ENCODE data around the gene LRRC59.

The LRRC59 gene

GRCh38 chr17:50361561-50362480, 35.5 kb downstream of the LRRC59 start:
- peak; percentile 70 for DNase-seq (ENCODE audit: low spot score)

- DNase-seq (ENCODE audit: low spot score) = no peak
Observed at GRCh38 chr17:50360486-50361115, 36.7 kb downstream of the LRRC59 start.

- no peak for DNase-seq (ENCODE audit: low spot score)
Observed at GRCh38 chr17:50359998-50360461, 37.3 kb downstream of the LRRC59 start.

GRCh38 chr17:50359005-50359699, 38.2 kb downstream of the LRRC59 start:
- no peak for DNase-seq (ENCODE audit: low spot score)

DNA sequence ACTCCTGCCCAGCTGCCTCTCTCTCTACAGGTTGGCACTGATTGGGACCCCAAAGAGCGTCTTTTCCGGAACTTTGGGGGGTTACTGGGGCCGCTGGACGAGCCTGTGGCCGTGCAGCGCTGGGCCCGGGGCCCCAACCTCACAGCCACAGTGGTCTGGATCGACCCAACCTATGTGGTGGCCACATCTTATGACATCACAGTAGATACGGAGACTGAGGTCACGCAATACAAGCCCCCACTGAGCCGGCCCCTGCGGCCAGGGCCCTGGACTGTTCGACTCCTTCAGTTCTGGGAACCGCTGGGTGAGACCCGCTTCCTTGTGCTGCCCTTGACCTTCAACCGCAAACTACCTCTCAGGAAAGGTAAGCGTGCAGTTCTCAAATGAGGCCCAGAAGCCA, 39.1 kb downstream of the LRRC59 start:
- no peak for DNase-seq (ENCODE audit: low spot score)

DNA sequence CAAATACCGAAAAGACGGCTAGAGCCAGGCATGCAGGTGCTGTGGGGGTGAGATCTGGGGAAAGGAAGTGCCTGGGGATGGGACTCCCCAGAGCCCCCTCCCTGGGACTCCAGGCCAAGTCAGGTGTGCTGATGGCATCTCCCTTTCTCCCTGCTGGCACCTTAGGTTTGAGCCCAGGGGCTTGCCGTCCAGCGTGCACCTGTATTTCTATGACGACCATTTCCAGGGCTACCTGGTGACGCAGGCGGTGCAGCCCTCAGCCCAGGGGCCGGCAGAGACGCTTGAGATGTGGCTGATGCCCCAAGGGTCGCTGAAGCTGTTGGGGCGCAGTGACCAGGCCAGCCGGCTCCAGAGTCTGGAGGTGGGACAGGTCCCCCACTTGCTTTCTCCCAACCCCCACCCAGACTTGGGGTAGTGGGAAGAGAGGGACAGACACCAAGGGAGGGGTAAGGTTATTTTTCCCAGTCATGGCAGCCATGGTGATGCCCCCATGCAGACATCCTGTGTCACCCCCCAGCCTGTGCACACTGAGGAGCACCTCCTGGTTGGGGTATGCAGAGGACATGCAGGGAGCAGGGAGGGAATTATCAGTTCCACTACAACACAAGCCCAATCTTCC, 40.3 kb downstream of the LRRC59 start:
- DNase-seq (ENCODE audit: low spot score) = no peak

DNA sequence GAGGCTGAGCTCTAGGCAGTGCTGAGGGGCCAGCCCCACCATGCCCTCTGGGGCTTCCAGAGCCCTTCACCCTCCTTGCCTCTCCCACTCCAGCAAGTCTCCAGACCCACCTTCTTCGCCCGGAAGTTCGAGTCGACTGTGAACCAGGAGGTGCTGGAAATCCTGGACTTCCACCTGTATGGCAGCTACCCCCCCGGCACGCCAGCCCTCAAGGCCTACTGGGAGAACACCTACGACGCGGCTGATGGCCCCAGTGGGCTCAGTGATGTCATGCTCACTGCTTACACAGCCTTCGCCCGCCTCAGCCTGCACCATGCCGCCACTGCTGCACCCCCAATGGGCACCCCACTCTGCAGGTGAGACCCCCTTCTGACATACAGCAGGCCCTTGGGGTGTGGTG, 40.9 kb downstream of the LRRC59 start:
- no peak for DNase-seq (ENCODE audit: low spot score)

- no peak for DNase-seq (ENCODE audit: low spot score)
Observed at GRCh38 chr17:50355701-50356341, 41.5 kb downstream of the LRRC59 start.

DNA sequence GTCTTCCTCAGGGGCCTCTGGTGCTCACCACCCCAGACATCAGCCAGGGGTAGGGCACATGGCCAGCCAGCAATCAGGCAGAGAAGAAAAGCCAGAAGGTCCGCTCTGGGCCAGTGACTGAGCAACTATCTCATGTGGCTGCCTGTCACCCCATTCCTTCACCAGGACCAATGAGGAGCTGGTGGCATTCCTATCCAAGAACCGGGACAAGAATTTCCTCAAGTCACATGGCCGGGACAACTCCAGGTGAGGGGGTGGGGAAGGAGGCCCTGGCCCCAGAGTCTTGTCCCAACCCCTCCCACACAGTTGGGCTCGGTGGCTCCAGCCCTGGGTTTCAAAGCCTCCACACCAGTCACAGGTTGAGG, 42.0 kb downstream of the LRRC59 start:
- DNase-seq (ENCODE audit: low spot score) = no peak

- no peak for DNase-seq (ENCODE audit: low spot score)
Observed at GRCh38 chr17:50354776-50355175, 42.5 kb downstream of the LRRC59 start.

GRCh38 chr17:50354198-50354597, 43.1 kb downstream of the LRRC59 start:
- no peak for DNase-seq (ENCODE audit: low spot score)

DNA sequence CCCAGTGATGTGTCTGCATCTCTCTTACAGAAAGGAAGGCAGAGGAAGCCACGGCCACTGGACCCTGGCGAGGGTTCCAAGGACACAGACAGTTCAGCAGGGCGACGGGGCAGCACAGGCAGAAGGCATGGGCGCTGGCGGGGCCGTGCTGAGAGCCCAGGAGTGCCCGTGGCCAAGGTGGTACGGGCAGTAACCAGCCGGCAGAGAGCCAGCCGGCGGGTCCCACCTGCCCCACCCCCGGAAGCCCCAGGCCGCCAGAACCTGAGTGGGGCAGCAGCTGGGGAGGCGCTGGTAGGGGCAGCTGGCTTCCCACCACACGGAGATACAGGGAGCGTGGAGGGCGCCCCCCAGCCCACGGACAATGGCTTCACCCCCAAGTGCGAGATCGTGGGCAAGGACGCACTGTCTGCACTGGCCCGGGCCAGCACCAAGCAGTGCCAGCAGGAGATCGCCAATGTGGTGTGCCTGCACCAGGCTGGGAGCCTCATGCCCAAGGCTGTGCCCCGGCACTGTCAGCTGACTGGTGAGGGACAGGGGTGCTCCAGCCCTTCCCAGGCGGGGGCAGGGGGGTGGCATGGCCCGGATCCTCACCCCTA, 43.6 kb downstream of the LRRC59 start:
- no peak for DNase-seq (ENCODE audit: low spot score)

GRCh38 chr17:50352693-50353599, 44.4 kb downstream of the LRRC59 start:
- DNase-seq (ENCODE audit: low spot score) = no peak

- no peak for DNase-seq (ENCODE audit: low spot score)
Observed at GRCh38 chr17:50352072-50352692, 45.1 kb downstream of the LRRC59 start.

DNA sequence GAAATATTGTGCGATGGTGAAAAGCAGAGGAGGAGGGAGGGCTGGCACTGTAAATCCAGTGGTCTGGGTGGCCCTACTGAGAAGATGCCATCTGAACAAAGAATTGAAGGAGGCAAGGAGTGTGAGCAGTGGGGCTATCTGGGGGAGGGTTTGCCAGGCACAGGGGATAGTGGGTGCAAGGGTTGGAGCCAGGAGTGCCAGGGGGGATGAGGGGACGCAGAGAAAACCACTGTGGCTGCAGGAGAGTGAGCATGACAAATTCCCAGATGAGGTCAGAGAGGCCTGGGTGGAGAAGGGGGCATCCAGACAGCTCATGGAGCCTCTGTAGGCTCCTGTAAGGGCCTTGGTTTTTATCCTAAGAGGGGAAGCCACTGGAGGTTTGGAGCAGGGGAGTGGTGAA, 46.6 kb downstream of the LRRC59 start:
- DNase-seq (ENCODE audit: low spot score) = no peak

- DNase-seq (ENCODE audit: low spot score) = no peak
Observed at GRCh38 chr17:50349243-50349600, 48.1 kb downstream of the LRRC59 start.

GRCh38 chr17:50348522-50349242, 48.6 kb downstream of the LRRC59 start:
- DNase-seq (ENCODE audit: low spot score) = no peak

GRCh38 chr17:50347894-50348291, 49.4 kb downstream of the LRRC59 start:
- no peak for DNase-seq (ENCODE audit: low spot score)
